ENCODE results near the gene PIPOX.
A peak's percentile ranks its signal among the peaks of the same experiment; 100 is the strongest.

The PIPOX gene

GRCh38 chr17:29042679-29043538 lies at the start of gene PIPOX:
Gene PIPOX, plus strand, starts transcription at chr17:29043141. Its CDS starts 85 bp downstream, at chr17:29043226.
- peak; percentile 81 for DNase-seq (ENCODE audit: low spot score)

- no peak for DNase-seq (ENCODE audit: low spot score)
Observed at GRCh38 chr17:28993645-28994426, 49.1 kb upstream of the PIPOX start.

- DNase-seq (ENCODE audit: low spot score) = no peak
Observed at GRCh38 chr17:28996554-28997096, 46.3 kb upstream of the PIPOX start.

GRCh38 chr17:28997806-28998205 lies 45.1 kb upstream of the PIPOX start:
- DNase-seq (ENCODE audit: low spot score) = no peak

- no peak for DNase-seq (ENCODE audit: low spot score)
Observed at GRCh38 chr17:28999206-28999605, 43.7 kb upstream of the PIPOX start.

- no peak for DNase-seq (ENCODE audit: low spot score)
Observed at GRCh38 chr17:29000973-29001372, 42.0 kb upstream of the PIPOX start.

- no peak for DNase-seq (ENCODE audit: low spot score)
Observed at GRCh38 chr17:29002811-29003210, 40.1 kb upstream of the PIPOX start.

GRCh38 chr17:29003289-29003688 lies 39.7 kb upstream of the PIPOX start:
- DNase-seq (ENCODE audit: low spot score) = no peak

- no peak for DNase-seq (ENCODE audit: low spot score)
Observed at GRCh38 chr17:29004081-29004692, 38.8 kb upstream of the PIPOX start.

- peak; percentile 98 for DNase-seq (ENCODE audit: low spot score)
Observed at GRCh38 chr17:29005936-29006511, 36.9 kb upstream of the PIPOX start, which contains the start of gene SEZ6. Gene SEZ6, minus strand, starts transcription at chr17:29006033. Its CDS starts 164 bp downstream, at chr17:29005869.

- DNase-seq (ENCODE audit: low spot score) = no peak
Observed at GRCh38 chr17:29007456-29007855, 35.5 kb upstream of the PIPOX start.

- no peak for DNase-seq (ENCODE audit: low spot score)
Observed at GRCh38 chr17:29007860-29008455, 35.0 kb upstream of the PIPOX start.

- no peak for DNase-seq (ENCODE audit: low spot score)
Observed at GRCh38 chr17:29008591-29008990, 34.4 kb upstream of the PIPOX start.

- no peak for DNase-seq (ENCODE audit: low spot score)
Observed at GRCh38 chr17:29010129-29010528, 32.8 kb upstream of the PIPOX start.

- no peak for DNase-seq (ENCODE audit: low spot score)
Observed at GRCh38 chr17:29010586-29010985, 32.4 kb upstream of the PIPOX start.

GRCh38 chr17:29012535-29012934 lies 30.4 kb upstream of the PIPOX start:
- DNase-seq (ENCODE audit: low spot score) = no peak

GRCh38 chr17:29014716-29015115 lies 28.2 kb upstream of the PIPOX start:
- no peak for DNase-seq (ENCODE audit: low spot score)

- DNase-seq (ENCODE audit: low spot score) = no peak
Observed at GRCh38 chr17:29016345-29017210, 26.4 kb upstream of the PIPOX start.

GRCh38 chr17:29018788-29019474 lies 24.0 kb upstream of the PIPOX start:
- DNase-seq (ENCODE audit: low spot score) = no peak
